ENCODE data around the gene KANSL1. TPM values are rescaled to one million over a fixed set of nuclear protein-coding genes. Genes with fewer than 3 reads are reported as not detected.

Gene KANSL1
- total RNA-seq, 4 donors from 2014 or later, result 57.7 to 91.2 (median 75.1) TPM

DNA sequence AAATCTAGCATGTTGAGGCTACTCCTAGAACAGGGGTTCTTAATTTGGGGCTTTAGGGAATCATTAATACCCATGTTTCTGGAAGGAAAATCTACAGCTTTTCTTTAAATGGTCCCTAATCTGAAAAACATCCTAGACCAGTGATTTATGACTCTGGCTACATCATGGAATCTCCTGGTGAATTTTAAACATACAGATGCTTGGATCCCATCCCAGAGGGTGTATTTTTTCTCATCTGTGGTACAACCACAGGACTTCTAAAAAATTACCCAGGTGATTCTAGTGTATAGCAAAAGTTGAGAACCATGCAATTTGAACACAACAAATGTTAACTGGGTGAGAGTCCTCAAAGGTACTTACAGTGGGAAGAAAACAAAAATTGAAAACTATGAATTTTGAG, 41.5 kb downstream of the KANSL1 start:
- Histone ChIP-seq H3K4me3 (no peak overlapping the region), H3K36me3 (no peaks in the 10 kb centered on the region), H3K27me3 (no peaks in the 10 kb centered on the region), H3K27ac (peak overlapping the region in 2 of 4 donors; percentile 77 to 81), H3K4me1 (peaks cover 30 to 100% (median 43%) of the 10 kb centered on the region in 3 donors), H3K9me3 (no peaks in the 10 kb centered on the region)
- TF ChIP-seq POLR2AphosphoS5 (IDR thresholded peaks at IDR 0.05) (no peak), EP300 (IDR thresholded peaks at IDR 0.05) (no peak), POLR2A (IDR thresholded peaks at IDR 0.05) (no peak)
- TF ChIP-seq, protein P1, sequence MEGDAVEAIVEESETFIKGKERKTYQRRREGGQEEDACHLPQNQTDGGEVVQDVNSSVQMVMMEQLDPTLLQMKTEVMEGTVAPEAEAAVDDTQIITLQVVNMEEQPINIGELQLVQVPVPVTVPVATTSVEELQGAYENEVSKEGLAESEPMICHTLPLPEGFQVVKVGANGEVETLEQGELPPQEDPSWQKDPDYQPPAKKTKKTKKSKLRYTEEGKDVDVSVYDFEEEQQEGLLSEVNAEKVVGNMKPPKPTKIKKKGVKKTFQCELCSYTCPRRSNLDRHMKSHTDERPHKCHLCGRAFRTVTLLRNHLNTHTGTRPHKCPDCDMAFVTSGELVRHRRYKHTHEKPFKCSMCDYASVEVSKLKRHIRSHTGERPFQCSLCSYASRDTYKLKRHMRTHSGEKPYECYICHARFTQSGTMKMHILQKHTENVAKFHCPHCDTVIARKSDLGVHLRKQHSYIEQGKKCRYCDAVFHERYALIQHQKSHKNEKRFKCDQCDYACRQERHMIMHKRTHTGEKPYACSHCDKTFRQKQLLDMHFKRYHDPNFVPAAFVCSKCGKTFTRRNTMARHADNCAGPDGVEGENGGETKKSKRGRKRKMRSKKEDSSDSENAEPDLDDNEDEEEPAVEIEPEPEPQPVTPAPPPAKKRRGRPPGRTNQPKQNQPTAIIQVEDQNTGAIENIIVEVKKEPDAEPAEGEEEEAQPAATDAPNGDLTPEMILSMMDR (IDR thresholded peaks at IDR 0.05), result no peak
- ATAC-seq, result no peak

DNA sequence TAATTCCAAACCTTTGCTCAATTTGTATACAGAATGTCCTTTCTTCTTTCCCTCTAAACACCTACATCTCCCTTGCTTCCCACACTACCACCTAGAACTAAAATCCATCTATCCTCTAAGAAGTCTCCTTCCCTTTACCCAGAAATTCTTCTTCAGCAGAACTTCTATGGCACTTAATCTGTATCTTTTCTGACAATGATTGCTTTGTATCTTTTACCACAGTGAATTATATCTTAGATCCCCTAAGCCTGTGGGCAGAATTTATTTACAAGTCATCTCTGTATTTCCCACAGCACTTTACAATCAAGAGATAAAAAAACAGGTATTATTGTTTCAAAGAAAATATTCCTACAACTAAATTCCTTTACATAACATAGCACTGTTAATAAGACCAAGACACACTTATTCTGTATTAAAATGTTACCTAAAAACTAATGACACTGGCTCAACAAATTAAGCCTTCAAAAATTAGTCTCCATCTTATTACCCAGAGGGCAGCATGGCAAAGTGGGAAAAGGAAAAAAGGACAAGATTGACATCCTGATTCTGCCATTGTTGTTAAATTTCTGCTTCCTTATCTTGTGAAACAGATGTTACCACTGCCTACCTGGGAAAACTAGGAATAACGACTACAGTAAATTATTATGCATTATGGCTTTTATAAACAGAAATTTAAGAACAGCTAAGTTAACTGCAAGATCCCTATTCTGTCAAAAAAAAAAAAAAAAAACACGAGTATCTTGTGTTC, 42.8 kb downstream of the KANSL1 start:
- Histone ChIP-seq H3K4me3 (no peak overlapping the region), H3K36me3 (no peaks in the 10 kb centered on the region), H3K27ac (peak overlapping the region in 1 of 4 donors; percentile 25), H3K4me1 (peaks cover 32 to 96% (median 33%) of the 10 kb centered on the region in 3 donors), H3K9me3 (no peaks in the 10 kb centered on the region), H3K27me3 (no peaks in the 10 kb centered on the region)
- WGBS, 2 donors (ENCODE audit: low coverage in 1 of 2), result 21 to 37% methylated on average over 2 of the region's 2 CpGs
- ATAC-seq, result no peak
- TF ChIP-seq, protein P1 (IDR thresholded peaks at IDR 0.05), result no peak
- TF ChIP-seq POLR2A (IDR thresholded peaks at IDR 0.05), result no peak
- no peak for TF ChIP-seq EP300 (IDR thresholded peaks at IDR 0.05)
- no peak for TF ChIP-seq POLR2AphosphoS5 (IDR thresholded peaks at IDR 0.05)

DNA sequence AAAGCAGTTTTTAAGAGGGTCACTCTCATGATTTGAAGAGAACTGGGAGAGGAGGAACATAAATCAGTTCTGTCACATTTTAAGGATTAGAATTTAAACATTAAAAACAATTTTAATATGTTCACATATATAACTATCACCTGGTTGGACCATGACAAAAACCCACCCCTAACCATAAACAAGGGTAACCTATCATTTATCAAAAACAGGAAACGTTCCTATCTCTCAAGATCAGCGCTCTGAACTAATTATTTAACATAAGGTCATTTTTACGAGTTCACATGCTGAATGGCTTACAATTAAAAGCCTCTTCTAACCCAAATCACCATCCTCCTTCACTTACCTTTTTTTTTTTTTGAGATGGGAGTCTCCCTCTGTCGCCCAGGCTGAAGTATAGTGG, 45.0 kb downstream of the KANSL1 start:
- 54 to 75% methylated on average over 4 of the region's 4 CpGs for WGBS, 2 donors (ENCODE audit: low coverage in 1 of 2)
- Histone ChIP-seq H3K4me3 (no peak overlapping the region), H3K27ac (no peak overlapping the region), H3K27me3 (no peaks in the 10 kb centered on the region), H3K9me3 (no peaks in the 10 kb centered on the region), H3K4me1 (peaks cover 28 to 96% (median 31%) of the 10 kb centered on the region in 3 donors), H3K36me3 (no peaks in the 10 kb centered on the region)
- no peak for ATAC-seq
- TF ChIP-seq, protein P1 (IDR thresholded peaks at IDR 0.05), result no peak
- no peak for TF ChIP-seq POLR2AphosphoS5 (IDR thresholded peaks at IDR 0.05)
- TF ChIP-seq EP300 (IDR thresholded peaks at IDR 0.05), result no peak
- no peak for TF ChIP-seq POLR2A (IDR thresholded peaks at IDR 0.05)

DNA sequence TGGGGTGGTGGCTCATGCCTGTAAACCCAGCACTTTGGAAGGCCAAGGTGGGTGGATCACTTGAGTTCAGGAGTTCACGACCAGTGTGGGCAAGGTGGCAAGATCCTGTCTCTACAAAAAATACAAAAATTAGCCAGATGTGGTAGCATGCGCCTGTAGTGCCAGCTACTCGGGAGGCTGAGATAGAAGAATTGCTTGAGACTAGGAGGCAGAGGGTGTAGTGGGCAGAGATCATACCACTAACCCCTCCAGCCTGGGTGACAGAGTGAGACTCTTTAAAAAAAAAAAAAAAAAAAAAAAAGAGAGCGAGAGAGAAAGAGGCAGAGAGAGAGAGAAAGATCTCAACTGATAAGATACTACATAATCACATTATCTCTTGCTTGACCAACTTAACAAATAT, 45.9 kb downstream of the KANSL1 start:
- no peak overlapping the region for H3K4me3 ChIP-seq
- H3K9me3 ChIP-seq, result no peaks in the 10 kb centered on the region
- H3K36me3 ChIP-seq, result no peaks in the 10 kb centered on the region
- no peak overlapping the region for H3K27ac ChIP-seq
- WGBS, 2 donors (ENCODE audit: low coverage in 1 of 2), result 82 to 86% methylated on average over 2 to 4 of the region's 4 CpGs
- H3K27me3 ChIP-seq, result no peaks in the 10 kb centered on the region
- H3K4me1 ChIP-seq, result peaks cover 23 to 96% (median 24%) of the 10 kb centered on the region in 3 donors
- TF ChIP-seq POLR2AphosphoS5 (IDR thresholded peaks at IDR 0.05) (no peak), POLR2A (IDR thresholded peaks at IDR 0.05) (no peak), EP300 (IDR thresholded peaks at IDR 0.05) (no peak)
- TF ChIP-seq, protein P1 (IDR thresholded peaks at IDR 0.05), result no peak
- ATAC-seq, result no peak

DNA sequence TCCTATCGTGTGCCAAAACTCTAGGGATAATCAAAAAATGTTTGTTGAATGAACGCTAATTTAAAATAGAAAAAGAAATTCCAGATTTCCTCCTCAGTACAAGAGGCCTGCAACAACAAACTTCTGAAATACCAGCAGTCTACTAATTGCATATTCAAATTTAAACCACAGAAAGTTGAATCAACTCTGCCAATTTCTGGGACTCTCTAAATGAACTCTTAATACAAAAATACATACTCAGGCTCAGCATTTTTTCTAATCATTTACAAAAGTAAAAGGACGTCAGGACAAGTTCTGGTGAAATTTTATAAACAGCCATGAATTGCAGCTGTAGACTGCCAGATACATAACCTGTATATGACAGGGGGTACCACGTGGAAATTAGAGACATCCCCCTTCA, 49.0 kb downstream of the KANSL1 start:
- no peaks in the 10 kb centered on the region for H3K9me3 ChIP-seq
- 13 to 50% methylated on average over 4 of the region's 4 CpGs for WGBS, 2 donors (ENCODE audit: low coverage in 1 of 2)

More for the DNA sequence above, 49.0 kb downstream of the KANSL1 start:
- TF ChIP-seq, protein P1 (IDR thresholded peaks at IDR 0.05), result no peak
- TF ChIP-seq POLR2AphosphoS5 (IDR thresholded peaks at IDR 0.05), result no peak
- no peak for TF ChIP-seq EP300 (IDR thresholded peaks at IDR 0.05)
- Histone ChIP-seq H3K27ac (peak overlapping the region in 1 of 4 donors; percentile 41), H3K4me3 (no peak overlapping the region), H3K36me3 (no peaks in the 10 kb centered on the region), H3K4me1 (peaks cover 25 to 96% (median 29%) of the 10 kb centered on the region in 3 donors), H3K27me3 (no peaks in the 10 kb centered on the region)
- ATAC-seq, result no peak

Data from gastroesophageal sphincter (tissue), 4 donors.